NOMO-1 treated with DMSO at 0.1 percent for 48 hours (cell line): ENCODE data around the gene BPIFB4.
"Not testable (repeated sequence)": the region's sequence is repeated elsewhere in the genome, so short reads cannot be mapped to it uniquely, and the experiment has no call there.

Experiments
- DNase-seq: peaks from one replicate; lab custom pipeline; 2025; ENCODE audit not compliant: unreplicated experiment; lab: John Stamatoyannopoulos, UW

The BPIFB4 gene

DNA sequence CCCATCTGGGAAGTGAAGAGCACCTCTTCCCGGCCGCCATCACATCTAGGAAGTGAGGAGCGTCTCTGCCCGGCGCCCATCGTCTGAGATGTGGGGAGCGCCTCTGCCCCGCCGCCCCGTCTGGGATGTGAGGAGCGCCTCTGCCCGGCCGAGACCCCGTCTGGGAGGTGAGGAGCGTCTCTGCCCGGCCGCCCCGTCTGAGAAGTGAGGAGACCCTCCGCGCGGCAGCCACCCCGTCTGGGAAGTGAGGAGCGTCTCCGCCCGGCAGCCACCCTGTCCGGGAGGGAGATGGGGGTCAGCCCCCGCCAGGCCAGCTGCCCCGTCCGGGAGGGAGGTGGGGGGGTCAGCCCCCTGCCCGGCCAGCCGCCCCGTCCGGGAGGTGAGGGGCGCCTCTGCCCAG lies 36.1 kb downstream of the BPIFB4 start:
- DNase-seq, result not testable (repeated sequence)

DNA sequence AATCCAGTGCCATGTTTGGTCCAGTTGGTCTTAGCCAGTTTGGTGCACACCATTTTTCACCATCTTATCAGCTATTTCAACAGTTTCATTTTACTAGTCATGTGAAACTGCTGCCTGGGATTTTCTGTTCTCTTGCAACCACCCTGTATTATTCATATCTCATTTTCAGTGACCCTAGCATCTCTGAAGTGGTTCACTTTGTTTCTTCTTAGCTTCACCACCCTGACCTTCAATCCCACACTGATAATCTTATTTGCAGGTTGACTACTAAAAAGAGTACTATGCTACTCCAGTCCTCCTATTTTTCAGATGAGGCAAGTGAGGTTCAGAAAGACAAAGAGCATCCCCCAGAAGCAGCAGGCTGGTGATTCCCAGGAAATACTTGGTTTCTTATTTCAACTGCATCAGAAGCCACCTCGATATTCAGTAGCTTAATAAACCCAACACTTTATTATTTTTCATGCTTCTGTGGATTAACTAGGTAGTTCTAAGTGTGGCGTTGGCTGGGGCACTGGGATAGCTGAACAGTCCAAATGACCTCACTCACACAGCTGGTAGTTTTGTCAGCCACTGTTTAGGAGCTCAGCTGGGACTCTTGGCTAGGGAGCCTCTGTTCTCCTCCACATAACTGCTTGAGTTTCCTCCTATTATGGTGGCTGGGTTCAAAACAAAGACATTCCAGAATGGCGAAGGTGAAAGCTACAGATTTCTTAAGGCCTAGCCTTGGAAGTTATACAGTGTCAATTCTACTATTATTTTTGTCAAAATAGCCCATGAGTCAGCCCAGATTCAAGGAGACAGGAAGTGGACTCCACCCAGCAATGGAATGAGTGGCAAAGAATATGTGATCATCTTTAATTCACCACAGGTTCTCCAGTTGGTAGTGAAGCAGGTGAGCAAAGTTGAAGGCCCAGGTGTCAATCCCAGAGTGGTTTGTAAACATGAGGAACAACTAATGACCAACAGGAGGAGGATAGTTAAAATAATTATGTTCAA lies 40.6 kb downstream of the BPIFB4 start:
- no peak for DNase-seq

DNA sequence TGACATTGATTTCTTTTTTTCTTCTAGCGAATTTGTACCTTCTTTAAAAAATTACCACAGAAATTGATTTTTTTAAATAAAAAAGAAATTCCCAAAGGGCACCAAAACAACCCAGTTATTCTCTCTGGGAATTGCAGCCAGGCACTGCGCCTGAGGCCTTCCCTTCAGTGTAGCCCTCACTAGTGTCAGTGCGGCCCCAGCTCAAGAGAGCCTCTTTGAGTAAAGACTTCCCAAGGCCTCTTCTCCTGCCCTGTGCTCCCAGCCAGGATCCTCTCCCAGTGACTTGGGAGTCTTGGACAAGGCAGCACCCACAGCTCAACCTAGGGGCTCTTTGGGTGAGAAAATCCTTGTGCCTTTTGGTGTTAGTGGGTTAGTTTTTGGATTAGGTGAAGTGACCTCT lies 41.5 kb downstream of the BPIFB4 start:
- no peak for DNase-seq

DNA sequence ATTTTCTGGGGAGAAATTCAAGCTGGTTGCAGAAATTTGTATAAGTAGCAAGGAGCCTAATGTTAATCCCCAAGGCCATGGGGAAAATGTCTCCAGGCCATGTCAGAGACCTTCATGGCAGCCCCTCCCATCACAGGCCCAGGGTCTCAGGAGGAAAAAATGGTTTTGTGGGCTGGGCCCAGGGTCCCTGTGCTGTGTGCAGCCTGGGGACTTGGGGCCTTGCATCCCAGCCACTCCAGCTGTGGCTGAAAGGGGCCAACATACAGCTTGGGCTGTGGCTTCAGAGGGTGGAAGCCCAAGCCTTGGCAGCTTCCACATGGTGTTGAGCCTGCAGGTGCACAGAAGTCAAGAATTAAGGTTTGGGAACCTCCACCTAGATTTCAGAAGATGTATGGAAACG lies 42.9 kb downstream of the BPIFB4 start:
- DNase-seq, result not testable (repeated sequence)

DNA sequence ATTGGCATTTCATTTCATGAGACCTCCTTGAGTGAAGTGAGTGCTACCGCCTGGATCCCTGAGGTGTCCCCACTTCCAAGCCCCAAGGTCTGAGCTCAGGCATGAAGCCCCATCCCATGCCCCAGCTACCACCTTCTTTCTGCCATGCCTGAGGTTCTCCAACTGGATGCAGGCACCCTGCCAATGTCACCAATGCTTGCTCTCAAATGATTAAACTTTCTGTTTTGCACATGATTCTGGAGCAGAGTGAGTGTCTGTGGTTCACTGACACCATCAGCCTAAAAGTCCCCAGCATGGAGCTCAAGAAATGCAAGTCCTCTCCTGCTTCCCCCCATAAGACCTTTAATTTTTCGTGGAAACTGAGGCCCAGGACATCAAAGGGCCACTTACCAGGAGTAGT lies 44.8 kb downstream of the BPIFB4 start:
- no peak for DNase-seq

DNA sequence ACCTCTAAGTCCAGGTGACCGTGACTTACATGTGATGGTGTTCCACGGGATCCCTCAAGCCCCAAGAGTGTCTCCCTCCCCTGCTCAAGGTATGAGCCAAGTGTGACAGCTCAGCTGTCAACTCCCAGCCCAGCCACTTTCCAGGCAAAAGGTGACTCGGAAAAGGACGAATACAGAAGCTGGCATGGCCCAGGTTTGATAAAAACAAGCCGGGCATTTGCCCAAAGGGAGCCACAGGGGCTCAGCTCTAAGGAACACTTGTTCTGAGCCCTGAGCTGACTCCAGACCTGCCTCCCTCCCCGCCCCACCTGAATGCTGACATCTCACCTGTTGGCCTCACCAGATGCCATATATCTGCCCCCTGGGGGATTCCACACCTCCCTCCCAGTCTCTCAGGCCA lies 45.6 kb downstream of the BPIFB4 start:
- DNase-seq, result no peak

DNA sequence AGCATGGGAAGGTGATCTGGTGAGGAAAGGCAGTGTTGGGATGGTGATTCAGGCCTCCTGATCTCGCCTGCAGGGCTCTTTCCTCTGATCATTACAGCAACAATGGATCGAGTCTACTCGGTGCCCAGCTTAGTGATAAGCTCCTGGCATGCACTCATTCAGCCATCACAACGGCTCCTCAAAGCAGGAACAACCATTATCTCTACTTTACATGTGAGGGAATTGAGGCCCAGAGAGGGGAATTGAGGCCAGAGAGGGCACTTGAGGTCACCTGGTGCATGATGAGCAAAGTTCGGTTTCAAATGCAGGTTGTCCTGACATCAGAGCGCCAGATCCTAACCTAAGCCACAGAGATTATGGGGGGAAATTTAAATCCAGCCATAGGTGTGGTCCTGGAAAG lies 46.5 kb downstream of the BPIFB4 start:
- no peak for DNase-seq

DNA sequence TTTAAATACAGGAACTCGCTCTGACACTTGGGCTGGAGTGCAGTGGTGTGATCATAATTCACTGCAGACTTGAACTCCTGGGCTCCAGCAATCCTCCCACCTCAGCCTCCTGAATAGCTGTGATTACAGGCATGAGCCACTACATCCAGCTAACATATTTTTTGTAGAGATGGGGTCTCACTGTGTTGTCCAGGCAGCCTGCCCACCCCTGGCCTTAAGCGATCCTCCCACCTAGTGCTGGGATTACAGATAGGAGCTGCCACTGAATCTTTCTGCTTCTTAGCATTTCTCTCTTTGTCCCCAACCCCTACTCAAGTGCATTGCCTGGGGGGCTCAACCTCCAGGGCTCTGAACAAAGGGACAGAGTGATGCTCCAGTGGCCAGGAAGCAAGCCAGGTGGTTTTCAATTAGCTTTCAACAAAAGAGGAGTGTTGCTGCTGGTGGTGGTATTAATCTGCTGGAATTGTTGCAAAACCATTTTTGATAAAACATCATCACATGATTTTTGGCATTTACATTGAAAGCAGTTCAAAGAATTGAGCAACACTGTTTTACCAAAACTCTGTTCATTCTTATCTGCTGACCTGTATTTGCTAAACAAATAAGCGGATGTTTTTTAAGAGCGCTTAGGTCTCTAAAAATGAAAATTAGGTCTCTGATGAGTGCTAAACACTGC lies 48.1 kb downstream of the BPIFB4 start:
- DNase-seq, result no peak

DNA sequence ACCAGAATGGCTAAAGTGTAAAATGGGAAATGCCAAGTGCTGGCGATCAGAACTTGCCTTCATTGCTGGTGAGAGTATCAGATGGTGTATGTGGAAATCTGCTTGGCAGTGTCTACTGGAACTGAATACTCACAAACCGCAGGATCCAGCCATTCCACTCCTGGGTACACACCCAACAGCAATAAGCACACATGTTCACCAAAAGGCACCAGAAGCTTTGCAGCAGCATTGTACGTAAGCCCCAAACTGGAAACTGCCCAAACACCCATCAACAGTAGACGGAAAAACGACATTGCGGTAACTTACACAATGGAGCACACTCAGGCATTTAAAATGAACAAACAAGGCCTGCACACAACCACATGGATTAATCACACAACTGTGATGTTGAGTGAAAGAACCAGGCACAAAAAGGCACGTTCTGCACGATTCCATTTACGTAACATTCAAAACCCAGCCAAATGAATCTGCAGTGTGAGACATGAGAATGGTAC lies 51.2 kb downstream of the BPIFB4 start:
- no peak for DNase-seq

DNA sequence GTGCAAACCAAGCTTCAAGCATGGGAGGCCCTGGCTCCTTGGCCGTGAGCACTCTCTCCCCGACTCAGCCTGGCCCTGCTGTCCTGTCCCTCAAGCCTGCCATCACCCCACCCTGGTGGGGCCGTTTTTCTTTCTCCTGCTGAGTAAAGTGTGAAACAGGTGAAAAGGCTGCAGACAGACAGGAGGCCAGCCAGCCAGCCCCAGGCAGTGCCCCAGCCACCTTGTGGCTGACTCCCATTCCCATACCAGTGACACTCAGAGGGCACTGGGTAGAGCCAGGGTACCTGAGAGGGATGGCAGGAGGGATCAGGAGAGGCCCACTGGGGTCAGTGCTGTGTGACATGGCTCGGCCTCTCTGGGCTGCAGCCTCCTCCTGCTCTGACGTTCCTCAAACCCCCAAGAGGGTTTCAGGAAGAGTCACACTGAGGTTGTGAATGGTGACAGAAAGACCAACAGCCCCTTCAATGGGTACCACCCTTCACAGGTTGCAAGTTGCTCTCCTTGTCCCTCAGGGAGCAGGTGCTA lies 52.6 kb downstream of the BPIFB4 start:
- no peak for DNase-seq

DNA sequence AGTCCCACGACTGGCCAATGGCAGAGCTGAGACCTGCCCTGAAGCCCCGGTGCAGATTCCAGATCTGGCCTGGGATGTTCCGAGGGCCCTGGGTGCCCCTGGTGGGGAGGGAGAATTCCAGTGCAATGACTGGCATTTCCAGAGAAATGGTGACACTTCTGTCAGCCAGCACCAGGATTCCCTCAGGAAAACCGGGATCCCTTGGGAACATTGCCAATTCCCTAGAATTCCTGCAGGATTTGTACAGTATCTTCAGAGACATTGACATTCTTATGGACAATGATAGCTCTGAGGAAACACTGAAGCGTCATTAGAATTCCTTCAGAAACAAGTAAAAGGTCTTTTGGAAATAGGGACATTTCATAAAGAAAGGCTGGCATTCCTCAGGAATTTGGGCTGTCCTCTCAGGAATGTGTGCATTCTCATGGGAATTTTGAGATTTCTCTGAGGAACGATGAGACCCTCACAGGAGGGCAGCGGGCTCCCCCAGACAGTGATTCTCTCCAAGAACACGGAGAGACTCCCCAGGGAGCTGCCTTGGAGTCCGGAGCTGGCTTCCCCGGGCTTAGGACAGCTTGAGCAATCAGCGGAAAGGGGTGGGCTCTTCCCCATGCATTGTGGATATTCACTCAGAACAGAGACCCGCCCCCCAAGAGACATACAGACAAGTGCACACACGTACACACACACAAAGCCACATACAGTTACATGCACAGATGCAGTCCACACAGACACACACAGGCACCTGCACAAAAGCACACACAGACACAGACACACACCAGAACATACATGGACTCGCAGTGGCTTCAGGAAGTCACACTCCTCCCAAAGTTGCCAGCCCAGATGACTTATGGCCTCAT lies 53.3 kb downstream of the BPIFB4 start:
- DNase-seq, result no peak

DNA sequence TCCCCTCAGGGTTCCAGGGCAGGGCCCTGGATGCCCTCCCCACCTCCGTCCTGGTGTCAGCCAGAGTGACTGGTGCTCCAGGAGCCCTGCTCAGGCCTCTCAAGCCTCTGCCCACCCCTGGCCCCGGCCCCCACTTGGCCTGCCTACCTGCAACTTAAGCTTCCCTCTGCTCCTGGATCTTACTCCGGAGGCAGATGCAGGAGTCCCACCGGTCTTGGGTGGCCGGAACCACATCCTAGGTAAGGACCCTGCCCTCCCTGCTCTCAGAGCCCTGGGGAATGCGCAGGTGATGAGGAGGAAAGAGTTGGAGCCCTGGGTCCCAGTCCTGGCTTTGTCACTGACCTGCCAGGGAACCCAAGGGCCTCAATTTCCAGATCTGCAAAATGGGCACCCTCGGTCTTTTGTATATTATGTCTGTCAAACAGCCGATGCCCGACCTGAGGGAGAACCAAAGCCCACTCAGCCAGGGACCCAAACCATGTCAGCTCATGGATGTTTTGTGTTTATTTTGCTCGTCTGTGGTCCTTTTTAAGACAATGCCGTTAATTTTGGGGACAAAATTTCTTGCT lies 54.0 kb downstream of the BPIFB4 start:
- no peak for DNase-seq

DNA sequence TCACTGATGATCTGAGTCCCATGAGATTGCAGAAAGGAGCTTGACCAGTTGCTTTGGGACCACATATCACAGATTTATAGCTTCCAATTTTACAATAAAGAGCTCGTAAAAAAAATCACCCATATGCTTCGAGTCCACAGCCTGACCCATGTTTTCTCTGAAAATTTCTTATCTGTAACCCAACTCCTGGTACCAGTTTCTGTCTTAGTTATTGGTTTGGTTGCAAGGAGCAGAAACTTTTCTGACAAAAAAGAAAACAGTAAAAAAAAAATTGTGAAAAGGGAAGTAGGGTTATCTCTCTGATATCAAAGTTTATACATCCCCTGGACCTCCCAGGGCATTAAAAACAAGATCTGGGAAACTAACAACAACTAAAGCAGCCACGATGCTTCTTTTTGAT lies 57.8 kb downstream of the BPIFB4 start:
- no peak for DNase-seq

DNA sequence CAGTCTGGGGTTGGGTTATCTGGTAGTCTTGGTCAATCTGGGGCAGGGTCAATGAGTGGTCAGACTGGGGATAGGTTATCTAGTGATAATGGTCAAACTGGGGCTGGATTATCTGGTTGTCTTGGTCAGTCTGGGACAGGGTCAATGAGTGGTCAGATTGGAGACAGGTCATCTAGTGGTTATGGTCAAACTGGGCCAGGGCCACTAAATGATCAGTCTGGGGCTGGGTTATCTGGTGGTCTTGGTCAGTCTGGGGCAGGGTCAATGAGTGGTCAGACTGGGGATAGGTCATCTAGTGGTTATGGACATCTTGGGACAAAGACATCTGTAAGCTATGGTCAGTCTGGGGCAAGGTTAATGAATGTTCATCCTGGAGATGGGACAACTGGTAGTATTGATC lies 60.0 kb downstream of the BPIFB4 start:
- DNase-seq, result no peak

DNA sequence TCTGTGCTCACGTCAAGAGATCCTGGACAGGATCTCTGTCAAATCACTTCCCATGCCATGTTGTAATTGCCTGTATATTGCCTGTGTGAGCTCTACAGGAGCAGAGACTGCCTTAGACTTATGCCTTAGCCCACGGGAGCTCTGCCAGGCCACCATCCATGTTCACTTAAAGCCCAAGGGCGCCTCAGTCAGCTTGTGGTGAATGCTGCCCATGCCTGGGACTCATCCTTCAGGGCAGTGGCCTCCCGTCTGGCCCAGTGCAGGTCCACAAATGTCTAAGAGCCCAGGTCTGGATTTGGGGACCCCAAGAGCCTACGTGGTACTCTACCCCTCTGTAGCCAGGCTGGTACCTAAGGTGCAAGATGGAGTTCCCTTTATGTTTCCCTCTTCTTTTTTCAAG lies 66.1 kb downstream of the BPIFB4 start:
- no peak for DNase-seq

DNA sequence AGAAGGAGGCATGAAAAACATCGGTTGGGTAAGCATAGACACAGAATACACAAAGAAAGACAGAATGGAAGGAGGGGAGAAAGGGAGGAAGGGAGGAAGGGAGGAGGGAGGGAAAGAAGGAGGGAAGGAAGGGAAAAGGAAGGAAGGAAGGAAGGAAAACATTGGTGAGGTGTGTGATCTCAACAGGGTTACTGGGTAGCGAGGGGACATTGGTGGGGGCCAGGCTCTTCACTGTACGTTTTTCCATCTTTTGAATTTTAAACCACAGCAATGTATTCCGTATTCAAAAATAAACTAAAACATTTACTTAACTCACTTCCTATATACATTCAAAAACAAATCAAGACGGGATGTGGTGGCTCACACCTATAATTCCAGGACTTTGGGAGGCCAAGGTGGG lies 67.9 kb downstream of the BPIFB4 start:
- DNase-seq, result no peak

DNA sequence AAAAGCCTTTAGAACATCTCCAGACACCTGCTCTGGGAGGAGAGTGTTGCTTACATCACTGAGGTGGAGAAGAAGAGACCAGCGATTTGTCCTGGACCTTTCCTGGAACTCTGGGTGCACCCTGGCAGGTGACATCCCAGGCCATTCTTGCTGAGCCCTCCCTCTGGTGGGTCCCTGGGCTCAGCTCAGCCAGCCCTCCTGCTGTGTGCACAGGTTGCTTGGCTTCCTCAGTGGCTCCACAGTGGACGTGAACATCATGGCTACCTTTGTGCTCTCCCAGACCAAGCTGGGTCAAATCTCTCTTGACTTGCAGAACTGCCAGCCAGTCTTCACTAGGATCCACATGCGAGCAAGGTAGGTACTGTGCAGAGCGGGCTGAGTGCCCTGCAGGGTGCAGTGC lies 68.6 kb downstream of the BPIFB4 start:
- no peak for DNase-seq

DNA sequence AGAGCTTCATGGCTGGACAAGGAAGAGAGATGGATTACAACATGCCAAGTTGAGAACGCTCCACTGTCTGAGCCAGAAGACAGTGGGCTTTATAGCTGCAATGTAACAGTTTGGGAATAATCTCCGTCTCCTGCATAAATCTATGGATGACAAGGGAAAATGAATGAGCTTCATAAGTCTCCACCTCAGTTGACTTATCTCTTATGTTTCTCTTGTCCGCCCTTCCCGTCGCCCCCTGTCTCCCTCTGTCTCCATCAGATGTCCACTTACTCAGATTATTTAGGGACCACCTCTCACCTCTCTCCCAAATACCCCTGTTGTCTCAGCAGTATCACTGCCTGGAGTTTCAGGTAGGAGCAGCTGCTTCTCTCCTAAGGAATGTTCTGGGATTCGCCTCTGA lies 74.8 kb downstream of the BPIFB4 start:
- no peak for DNase-seq

DNA sequence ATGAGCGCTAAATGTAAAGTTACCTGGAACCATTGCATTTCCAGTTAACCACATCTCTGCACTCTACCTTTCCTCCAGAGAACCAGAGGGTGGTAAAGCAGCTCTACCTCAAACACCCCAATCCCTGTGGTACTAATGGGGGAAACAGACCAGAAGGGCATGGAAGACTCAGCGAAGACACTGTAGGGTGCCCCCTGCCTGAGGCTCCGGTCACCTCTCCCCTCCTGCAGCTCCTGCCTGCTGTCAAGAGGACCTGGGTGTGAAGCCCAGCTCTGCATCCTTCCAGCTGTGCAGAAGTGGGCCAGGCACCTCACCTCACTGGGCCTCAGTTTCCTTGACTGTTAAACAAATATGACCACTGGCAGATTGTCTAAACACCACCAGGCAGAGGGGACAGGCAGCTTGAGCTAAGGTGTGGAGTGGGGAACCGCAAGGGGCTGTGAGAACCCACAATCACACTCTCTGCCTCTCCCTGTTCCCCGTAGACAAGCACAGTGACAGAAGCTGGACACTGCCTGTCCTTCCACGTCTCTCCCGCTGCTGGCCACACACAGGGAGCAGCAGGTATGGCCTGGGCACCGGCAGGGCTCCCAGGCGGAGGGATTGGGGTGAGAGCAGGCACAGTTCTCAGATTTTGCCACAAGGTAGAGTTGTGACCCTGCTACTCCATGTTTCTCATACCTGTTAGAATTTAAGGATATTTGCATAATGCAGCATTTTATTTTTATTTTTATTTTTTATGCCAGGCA lies 79.4 kb downstream of the BPIFB4 start:
- DNase-seq, result no peak

DNA sequence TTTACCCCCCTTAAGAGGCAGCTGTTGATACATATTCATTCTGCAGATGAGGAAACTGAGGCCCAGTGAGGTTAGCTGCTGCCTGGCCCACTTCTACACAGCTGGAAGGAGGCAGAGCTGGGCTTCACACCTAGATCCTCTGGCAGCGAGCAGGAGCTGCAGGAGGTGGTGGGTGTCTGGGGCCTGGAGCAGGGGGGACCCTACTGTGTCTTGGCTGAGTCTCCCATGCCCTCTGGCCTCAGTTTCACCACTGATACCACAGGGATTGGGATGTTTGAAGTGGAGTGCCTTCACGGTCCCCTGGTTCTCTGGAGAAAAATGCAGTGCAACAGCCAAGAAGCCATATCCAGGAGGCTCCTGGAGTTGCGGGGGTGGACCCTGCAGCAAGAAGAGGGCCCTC lies 80.3 kb downstream of the BPIFB4 start:
- DNase-seq, result no peak
